GM19468 (cell line): ENCODE data around the gene RBM39.
"Not testable (repeated sequence)": the region's sequence is repeated elsewhere in the genome, so short reads cannot be mapped to it uniquely, and the experiment has no call there.

Source experiments
- ATAC-seq: cut with Tn5 transposase; IDR thresholded peaks from one replicate; pipeline ENCODE4 v1.9.1; 2021; ENCODE audit warnings: mild to moderate bottlenecking, moderate library complexity, moderate number of reproducible peaks; ENCODE audit not compliant: unreplicated experiment; ENCODE audit errors: extremely low read depth

Gene RBM39

GRCh38 chr20:35757098-35757705 is 15.1 kb upstream of the RBM39 start:
- no peak for ATAC-seq

DNA sequence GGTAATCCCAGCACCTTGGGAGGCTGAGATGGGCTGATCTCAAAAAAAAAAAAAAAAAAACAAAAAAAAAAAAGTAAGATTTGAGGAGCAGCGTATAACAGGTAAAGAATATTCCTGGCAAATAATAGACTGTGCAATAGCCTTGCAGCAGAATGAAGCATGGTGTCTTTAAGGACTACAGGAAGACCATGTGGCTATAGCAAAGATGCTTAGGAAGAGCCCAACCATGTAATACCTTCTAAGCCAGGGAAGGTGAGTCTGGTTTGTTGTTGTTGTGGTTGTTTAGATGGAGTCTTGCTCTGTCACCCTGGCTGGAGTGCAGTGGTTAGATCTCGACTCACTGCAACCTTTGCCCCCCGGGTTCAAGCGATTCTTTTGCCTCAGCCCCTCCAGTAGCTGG is 14.3 kb upstream of the RBM39 start:
- no peak for ATAC-seq

DNA sequence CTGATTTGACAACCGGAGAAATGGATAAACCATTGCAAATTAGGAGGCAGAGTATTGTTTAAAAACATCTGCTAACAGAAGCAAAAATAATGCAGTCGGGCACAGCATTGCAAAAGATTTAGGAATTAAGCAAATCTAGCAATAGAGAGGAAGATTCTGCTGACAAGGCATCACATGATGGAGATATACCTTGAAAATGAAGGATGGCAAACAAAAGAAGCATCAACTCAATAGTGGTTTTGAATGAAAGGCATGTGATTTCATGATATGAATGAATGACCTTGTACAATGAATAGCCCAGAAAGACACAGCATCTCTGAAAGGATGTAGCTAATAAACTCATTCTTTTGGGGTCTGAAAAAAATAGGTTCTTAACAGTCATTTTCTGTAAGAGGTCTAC is 8.6 kb upstream of the RBM39 start:
- no peak for ATAC-seq

DNA sequence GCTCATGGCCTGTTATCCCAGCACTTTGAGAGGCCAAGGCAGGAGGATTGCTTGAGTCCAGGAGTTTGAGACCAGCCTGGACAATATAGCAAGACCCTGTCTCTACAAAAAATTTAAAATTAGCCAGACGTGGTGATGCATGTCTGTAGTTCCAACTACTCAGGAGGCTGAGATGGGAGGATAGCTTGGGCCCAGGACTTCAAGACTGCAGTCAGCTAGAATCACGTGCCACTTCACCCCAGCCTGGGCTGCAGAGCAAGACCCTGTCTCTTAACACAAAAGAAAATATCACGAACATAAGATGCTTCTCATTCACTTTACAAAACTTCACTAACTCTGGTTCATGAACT is 2.4 kb upstream of the RBM39 start:
- ATAC-seq: not testable (repeated sequence)

DNA sequence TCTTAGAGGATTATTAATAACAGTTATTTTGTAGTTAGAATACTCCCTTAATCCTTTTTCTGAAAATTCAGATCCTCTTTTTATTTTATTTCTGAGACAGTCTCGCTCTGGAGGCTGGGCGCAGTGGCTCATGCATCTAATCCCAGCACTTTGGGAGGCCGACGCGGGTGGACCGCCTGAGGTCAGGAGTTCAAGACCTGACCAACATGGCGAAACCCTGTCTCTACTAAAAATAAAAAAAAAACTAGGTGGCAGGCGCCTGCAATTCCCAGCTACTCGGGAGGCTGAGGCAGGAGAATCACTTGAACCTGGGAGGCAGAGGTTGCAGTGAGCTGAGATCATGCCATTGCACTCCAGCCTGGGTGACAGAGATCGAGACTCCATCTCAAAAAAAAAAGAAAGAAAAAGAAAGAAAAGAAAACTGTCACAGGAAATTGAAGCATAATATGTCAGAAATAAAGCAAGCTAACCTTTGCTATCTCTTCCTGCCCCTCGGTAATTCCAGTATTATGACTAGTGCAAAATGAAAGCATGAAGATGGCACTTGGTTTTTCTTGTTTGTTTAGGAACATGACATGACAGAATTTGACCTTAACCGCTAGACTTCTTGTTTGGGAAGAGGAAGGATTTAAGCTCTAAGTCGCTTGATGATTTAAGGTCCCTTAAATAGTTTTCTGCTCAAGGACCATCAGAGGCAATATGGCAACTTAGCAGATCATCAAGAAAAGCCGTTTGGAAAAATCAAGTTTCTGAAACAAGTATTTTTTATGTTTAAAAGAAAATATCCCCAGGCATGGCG is 1.8 kb upstream of the RBM39 start:
- ATAC-seq: no peak

GRCh38 chr20:35742741-35743523 is 872 bp upstream of the RBM39 start:
- ATAC-seq: no peak

GRCh38 chr20:35739294-35740163 is 2.5 kb downstream of the RBM39 start:
- ATAC-seq: no peak

DNA sequence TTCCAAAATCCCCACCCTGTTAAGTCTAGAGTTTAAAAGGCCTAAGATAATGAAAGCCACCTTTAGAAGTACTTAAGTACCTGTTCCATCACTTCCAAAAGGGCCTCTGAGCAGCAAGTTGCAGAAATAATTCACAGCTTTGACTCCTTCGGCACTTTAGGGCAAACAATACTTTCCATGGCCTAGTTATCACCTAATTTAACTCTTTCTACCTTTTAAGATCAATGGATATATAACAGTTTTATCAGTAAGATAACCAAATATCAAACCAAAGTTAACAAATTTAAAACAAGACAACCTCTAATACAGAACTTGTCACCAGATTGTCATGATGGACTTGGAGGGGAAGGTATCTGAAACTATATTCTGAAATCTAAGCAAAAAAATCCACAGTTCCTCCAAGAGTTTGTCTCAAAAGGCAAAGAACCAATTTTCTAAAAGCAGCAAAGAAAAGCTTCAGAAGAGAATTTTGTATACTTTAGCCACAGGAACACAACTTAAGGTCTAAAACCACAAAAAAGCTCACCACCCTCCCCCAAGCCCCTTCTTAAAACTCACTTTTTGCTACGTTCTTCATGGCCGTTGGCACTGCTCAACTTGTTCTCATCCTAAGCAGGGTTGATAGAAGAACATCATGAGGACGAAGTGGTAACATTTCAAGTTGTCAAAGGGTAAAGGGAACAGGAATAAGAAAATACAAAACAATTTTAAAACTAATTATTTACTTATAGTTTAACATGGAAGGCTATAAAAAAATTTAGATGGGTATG is 3.5 kb downstream of the RBM39 start:
- no peak for ATAC-seq

- ATAC-seq: no peak
These were observed 4.2 kb downstream of the RBM39 start for GRCh38 chr20:35737865-35738333.

GRCh38 chr20:35735826-35736470 is 6.1 kb downstream of the RBM39 start:
- ATAC-seq: no peak

GRCh38 chr20:35734777-35735649 is 7.0 kb downstream of the RBM39 start:
- no peak for ATAC-seq

GRCh38 chr20:35734374-35734773 is 7.7 kb downstream of the RBM39 start:
- ATAC-seq: no peak

DNA sequence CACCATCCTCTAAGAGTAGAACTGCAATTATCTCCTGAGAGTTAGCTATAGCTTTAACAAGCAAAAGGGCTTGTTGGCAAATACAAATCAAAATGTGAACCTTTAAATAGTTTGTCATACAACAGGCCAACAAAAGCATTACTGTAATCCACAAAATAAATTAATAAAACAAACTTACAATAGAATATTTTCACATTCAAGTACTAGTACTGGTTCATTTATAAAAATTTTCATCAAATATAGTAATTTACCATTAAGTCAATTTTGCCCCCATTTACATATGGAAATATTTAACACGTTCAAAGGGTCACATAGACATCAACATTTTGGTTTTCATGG is 9.4 kb downstream of the RBM39 start:
- no peak for ATAC-seq

- ATAC-seq: no peak
These were observed 10.0 kb downstream of the RBM39 start for GRCh38 chr20:35731862-35732643.

DNA sequence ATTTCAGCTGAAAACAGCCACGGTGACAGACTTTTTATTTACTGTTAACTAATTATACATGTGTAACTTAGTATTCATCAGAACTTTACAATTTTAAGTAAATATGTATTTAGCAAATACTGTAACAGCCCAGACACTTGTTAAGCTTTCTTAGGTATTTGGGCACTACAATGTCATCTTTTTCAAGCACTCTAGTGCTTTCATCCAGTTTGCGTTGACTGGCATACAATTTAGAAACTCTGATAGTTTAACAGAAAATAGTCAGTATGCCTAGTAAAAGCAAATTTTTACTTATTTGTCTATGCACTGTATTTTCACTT is 10.6 kb downstream of the RBM39 start:
- ATAC-seq: no peak

GRCh38 chr20:35730583-35731468 is 11.2 kb downstream of the RBM39 start:
- no peak for ATAC-seq
